ENCODE results near the gene OAF. TPM values are rescaled to one million over a fixed set of nuclear protein-coding genes. Genes with fewer than 3 reads are reported as not detected.

OAF gene
- total and polyA plus RNA-seq, 2 experiments from 2014 or later, result 1.1 to 3.0 TPM

GRCh38 chr11:120207512-120207911 is 3.3 kb upstream of the OAF start (continued):
- TF ChIP-seq ZNF462 (CRISPR knock-in tag; IDR thresholded peaks at IDR 0.05) (no peak), STAT1 (IDR thresholded peaks at IDR 0.05; ENCODE audit: unreplicated experiment) (no peak), NANOG (IDR thresholded peaks at IDR 0.05; ENCODE audit: borderline replicate concordance) (no peak), JUNB (IDR thresholded peaks at IDR 0.05; ENCODE audit: unreplicated experiment) (no peak)

- H3K79me2 ChIP-seq (replicated peaks; ENCODE audit: insufficient read depth), result no peaks in the 10 kb centered on the region
- H4K20me1 ChIP-seq (replicated peaks; ENCODE audit: insufficient read depth), result peaks cover 3% of the 10 kb centered on the region
- H3K36me3 Mint-ChIP-seq (ENCODE audit: low read depth), result no peaks in the 10 kb centered on the region
- H3K9me3 Mint-ChIP-seq, result no peaks in the 10 kb centered on the region
- peaks cover 71% of the 10 kb centered on the region for H3K27me3 Mint-ChIP-seq (ENCODE audit: insufficient read depth, low read depth, poor library complexity)
- no peaks in the 10 kb centered on the region for H3F3A ChIP-seq (replicated peaks; ENCODE audit: low read depth)
- DNase-seq (ENCODE audit: low spot score), result no peak
- no peak overlapping the region for H3K4me2 ChIP-seq
- no peak for ATAC-seq
- no peak overlapping the region for H3K4me3 ChIP-seq
- H3K4me1 Mint-ChIP-seq, result peaks cover 24% of the 10 kb centered on the region
- peaks cover 22% of the 10 kb centered on the region for H3K4me1 ChIP-seq (ENCODE audit: insufficient read depth)
- no peak overlapping the region for H3K27ac Mint-ChIP-seq
- no peak overlapping the region for H2AFZ ChIP-seq
- no peak overlapping the region for H3K27ac ChIP-seq (ENCODE audit: low read depth)
- H3K9me2 ChIP-seq (ENCODE audit: insufficient read depth), result no peaks in the 10 kb centered on the region
- peaks cover 84% of the 10 kb centered on the region for H3K27me3 ChIP-seq (ENCODE audit: insufficient read depth)
- H3K4me3 Mint-ChIP-seq, result no peak overlapping the region
- no peaks in the 10 kb centered on the region for H3K36me3 ChIP-seq (ENCODE audit: insufficient read depth)
- no peak for TF ChIP-seq ZNF462 (CRISPR knock-in tag; IDR thresholded peaks at IDR 0.05)
- no peak for TF ChIP-seq EZH2 (IDR thresholded peaks at IDR 0.05; ENCODE audit: low read depth, unreplicated experiment)
- TF ChIP-seq REST (IDR thresholded peaks at IDR 0.05; ENCODE audit: unreplicated experiment), result no peak
Observed at GRCh38 chr11:120208001-120208441, 2.8 kb upstream of the OAF start.

Measured in GM23338 (cell line).